GM19328 (cell line): ENCODE results near the gene ADCY2.

Experiments
- ATAC-seq: cut with Tn5 transposase; IDR thresholded peaks from one replicate; pipeline ENCODE4 v1.9.1; 2021; ENCODE audit warnings: mild to moderate bottlenecking, moderate library complexity; ENCODE audit not compliant: unreplicated experiment

The ADCY2 gene

DNA sequence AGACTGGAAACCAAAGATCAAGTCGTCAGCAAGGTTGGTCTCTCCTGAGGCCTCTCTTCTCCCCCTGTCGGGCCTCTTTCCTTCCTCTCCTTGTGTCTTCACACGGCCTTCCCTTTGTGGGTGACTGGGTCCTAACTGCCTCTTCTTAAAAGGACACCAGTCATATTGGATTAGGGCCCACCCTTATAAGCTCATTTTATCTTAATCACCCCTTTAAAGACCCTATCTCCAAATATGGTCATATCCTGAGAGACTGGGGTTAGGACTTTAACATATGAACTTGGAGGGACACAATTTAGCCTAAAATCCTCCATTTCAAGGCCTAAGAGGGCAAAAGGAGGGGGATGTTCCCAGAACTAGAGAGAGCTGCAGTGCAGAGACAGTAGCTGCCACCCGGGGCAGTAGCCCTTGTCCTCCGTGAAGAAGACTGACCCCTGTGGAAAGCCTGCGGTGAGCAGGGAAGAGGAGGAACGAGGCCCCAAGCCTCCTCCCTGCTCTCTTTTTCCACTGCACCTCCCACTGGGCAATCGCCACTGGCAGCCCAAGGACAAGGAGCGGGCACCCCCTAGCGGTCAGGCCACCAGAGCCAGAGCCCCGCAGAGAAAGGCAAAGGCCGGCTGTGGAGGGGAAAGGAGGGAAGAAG is 420.1 kb downstream of the ADCY2 start:
- peak; percentile 93 for ATAC-seq

DNA sequence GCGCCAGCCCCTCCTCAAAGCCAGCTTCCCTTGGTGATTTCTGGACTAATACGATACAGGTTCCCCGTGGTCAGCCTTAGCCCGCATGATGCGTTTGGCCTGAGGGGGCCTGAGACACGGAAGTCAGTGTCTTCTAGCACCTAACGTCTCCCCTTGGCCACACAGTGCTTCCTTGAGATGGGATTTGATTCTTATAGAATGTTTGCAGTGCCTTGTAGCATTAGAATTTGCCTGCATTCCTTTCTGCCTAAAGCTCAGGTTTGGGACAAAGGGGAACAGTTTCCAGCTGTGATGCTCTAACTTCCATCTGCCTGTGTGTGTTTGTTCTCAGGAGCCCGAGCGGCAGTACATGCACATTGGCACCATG is 420.6 kb downstream of the ADCY2 start:
- peak; percentile 4 for ATAC-seq

DNA sequence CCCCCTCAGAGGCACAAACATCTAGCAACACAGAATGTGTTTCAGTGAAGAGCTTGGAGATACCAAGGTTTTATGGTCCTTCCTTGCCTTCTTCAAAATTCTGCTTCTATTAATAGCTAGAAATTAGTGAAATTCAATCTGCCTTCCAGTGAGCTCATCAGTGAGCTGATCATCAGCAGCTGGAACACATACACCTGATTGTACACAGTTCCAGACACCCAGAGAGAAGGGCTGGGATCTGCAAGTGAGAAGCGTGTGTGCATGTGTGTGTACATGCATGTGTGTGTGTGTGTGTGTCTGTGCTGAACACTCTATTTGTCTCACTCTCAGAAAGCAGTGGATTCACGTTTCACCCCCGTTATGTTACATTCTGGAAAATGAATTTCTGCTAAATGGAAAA is 426.5 kb downstream of the ADCY2 start:
- ATAC-seq, result no peak

DNA sequence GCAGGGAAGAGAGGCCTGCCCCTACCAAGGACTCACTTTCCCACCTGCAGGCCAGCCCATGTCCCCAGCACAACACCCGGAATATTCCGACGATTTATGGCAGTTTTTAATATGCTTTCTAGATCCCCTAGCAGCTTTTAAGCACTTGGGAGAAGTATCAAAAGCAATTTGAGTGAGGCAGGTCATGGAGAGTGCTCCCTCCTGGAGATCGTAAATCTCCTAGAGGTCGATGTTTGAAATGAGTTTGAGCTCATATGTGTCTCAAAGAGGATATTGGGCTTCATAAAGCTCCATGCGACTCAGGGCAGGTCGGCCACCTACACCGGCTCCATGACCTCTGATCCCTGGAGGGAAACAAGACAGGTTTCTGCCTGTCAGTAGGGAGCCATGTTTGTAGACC is 427.7 kb downstream of the ADCY2 start:
- no peak for ATAC-seq

GRCh38 chr5:7824995-7825394 is 429.1 kb downstream of the ADCY2 start:
- ATAC-seq, result no peak

GRCh38 chr5:7825630-7826029 is 429.7 kb downstream of the ADCY2 start:
- ATAC-seq, result no peak

DNA sequence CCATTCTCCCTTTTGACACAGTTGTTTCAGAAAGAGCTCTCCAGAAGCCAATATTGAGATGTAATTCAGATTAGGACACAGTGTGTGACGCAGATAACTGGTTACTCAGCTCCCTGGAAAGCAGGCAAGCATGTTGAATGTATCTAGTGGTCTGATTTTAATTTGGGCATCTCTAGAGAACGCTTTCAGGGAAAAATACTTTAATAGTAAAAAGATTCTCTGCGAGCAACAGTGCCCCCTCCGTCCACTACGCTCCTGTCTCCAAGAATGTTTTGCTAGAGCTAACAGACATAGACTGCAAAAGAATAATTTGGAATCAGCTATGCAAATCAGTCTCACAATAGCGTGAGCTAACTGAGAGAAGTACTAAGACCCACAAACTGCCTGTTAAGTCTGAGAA is 431.7 kb downstream of the ADCY2 start:
- ATAC-seq, result no peak

- ATAC-seq, result no peak
Measured at GRCh38 chr5:7828269-7828668, 432.3 kb downstream of the ADCY2 start.

- ATAC-seq, result no peak
Measured at GRCh38 chr5:7834982-7835381, 439.0 kb downstream of the ADCY2 start.

- no peak for ATAC-seq
Measured at GRCh38 chr5:7837403-7837802, 441.5 kb downstream of the ADCY2 start.

- ATAC-seq, result no peak
Measured at GRCh38 chr5:7842531-7842930, 446.6 kb downstream of the ADCY2 start.

DNA sequence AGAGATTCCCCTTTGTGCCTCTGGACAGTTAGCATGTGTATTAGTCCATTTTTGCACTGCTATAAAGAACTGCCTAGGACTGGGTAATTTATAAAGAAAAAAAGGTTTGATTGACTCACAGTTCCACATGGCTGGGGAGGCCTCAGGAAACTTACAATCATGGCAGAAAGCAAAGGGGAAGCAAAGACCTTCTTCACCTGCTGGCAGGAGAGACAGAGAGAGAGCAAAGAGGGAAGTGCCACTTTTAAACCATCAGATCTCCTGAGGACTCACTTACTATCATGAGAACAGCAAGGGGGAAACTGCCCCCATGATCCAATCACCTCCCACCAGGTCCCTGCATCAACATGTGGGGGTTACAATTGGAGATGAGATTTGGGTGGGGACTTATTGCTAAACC is 449.0 kb downstream of the ADCY2 start:
- ATAC-seq, result no peak

- ATAC-seq, result no peak
Measured at GRCh38 chr5:7845557-7845956, 449.6 kb downstream of the ADCY2 start.

DNA sequence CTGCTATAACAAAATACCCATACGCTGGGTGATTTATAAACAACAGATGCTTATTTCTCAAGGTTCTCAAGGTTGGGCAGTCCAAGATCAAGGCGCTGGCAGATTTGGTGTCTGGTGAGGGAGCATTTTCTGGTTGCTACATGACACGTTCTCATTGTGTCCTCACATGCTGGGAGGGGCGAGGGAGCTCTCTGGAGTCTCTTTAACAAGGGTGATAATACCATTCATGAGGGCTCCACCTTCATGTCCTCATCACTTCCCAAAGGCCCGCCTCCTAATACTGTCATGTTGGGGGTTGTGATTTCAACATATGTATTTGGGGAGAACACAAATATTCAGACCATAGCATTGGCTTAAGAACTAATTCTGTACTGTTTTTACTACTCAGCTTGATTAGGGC is 450.4 kb downstream of the ADCY2 start:
- ATAC-seq, result no peak

DNA sequence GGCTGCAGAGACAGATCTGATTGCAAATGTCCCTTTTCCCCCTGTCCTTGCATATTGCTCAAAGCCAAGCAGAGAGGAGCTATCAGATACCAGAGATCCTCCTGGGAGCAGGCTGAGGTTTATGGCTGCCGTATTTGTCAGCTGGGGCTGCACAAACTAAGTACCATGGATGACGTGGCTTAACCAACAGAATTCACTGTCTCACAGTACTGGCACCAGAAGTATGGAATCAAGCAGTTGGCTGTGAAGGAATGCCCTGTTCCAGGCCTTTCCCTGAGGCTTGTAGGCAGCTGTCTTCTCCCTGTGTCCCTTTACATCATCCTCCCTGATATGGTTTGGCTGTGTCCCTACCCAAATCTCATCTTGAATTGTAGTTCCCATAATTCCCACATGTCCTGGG is 452.4 kb downstream of the ADCY2 start:
- ATAC-seq, result no peak

- ATAC-seq, result no peak
Measured at GRCh38 chr5:7849681-7850394, 453.9 kb downstream of the ADCY2 start.

GRCh38 chr5:7850395-7851239 is 454.7 kb downstream of the ADCY2 start, which contains the start of gene CFAP90:
TSS of gene CFAP90 (minus strand) at chr5:7851133. CDS start at chr5:7851021, 112 bp downstream.
- no peak for ATAC-seq

- no peak for ATAC-seq
Measured at GRCh38 chr5:7851240-7851592, 455.3 kb downstream of the ADCY2 start.

GRCh38 chr5:7851617-7852289 is 455.8 kb downstream of the ADCY2 start:
- no peak for ATAC-seq

- ATAC-seq, result no peak
Measured at GRCh38 chr5:7852542-7852941, 456.6 kb downstream of the ADCY2 start.

DNA sequence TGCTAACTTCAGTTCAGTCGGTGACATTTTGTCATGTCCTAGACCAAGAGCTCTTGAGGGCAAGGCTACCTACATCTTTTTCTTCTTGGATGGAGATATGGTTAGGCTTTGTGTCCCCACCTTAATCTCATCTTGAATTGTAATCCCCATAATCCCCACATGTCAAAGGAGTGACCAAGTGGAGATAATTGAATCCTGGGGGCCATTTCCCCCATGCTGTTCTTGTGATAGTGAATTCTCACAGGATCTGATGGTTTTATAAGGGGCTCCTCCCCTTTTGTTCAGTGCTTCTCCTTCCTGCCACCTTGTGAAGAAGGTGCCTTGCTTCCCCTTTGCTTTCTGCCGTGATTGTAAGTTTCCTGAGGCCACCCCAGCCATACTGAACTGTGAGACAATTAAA is 457.1 kb downstream of the ADCY2 start:
- no peak for ATAC-seq
